Psoas muscle (tissue), 8 donors: ENCODE results near the gene ACY1. TPM values are rescaled to one million over a fixed set of nuclear protein-coding genes. Genes with fewer than 3 reads are reported as not detected.
"Not testable (repeated sequence)": the region's sequence is repeated elsewhere in the genome, so short reads cannot be mapped to it uniquely, and the experiment has no call there.

Experiments used
- ATAC-seq, 4 donors: fragments of 200-7000 bp; cut with Tn5 transposase; one replicate each; pipeline ENCODE4 v1.9.1; 2020; ENCODE audit warnings: moderate library complexity in 3 of 4, mild to moderate bottlenecking in 2 of 4
- DNase-seq, 2 donors: peaks; one replicate each; pipeline ENCODE4 v3.0.0-alpha.2; 2020
- H3K27ac ChIP-seq: fragments of 200-600 bp; one replicate; pipeline ENCODE4 v1.8.0; 2022
- H3K27me3 ChIP-seq, 3 donors: fragments of 200-600 bp in 1 of 3; one replicate each; pipeline versions ENCODE4 v1.6.1 to v1.8.0; 2013 to 2022; ENCODE audit warnings: low read length in 2 of 3, mild to moderate bottlenecking in 2 of 3, moderate library complexity in 1 of 3; ENCODE audit not compliant: insufficient read depth in 3 of 3
- H3K36me3 ChIP-seq, 2 donors: fragments of 200-600 bp in 1 of 2; one replicate each; pipeline versions ENCODE4 v1.6.1 to v1.8.0; 2013 to 2022; ENCODE audit warnings: low read depth in 1 of 2, mild to moderate bottlenecking in 1 of 2, moderate library complexity in 1 of 2; ENCODE audit not compliant: insufficient read depth in 1 of 2
- H3K4me1 ChIP-seq: fragments of 200-600 bp; one replicate; pipeline ENCODE4 v1.8.0; 2022
- H3K4me3 ChIP-seq: fragments of 200-600 bp; one replicate; pipeline ENCODE4 v1.8.0; 2022; ENCODE audit warnings: mild to moderate bottlenecking
- H3K9me3 ChIP-seq: fragments of 200-600 bp; one replicate; pipeline ENCODE4 v1.8.0; 2022
- WGBS, 3 donors: extraction: QIAGEN DNeasy Blood & Tissue Kit; methylation state at CpG; one replicate each; pipeline versions ENCODE4 v1.1.6 to v1.1.7; 2013; 5-methylcytosine and 5-hydroxymethylcytosine counted together
- intact Hi-C, 2 donors: fragments of 100-400 bp; cut with DNase I; formaldehyde crosslinking; loops; one replicate each; pipeline versions ENCODE4 v1.11.0 to v1.14.2; 2022
- polyA plus RNA-seq, 3 donors: library from polyadenylated mRNA; stranded (reverse); fragments of 200-250 nt; gene quantifications; one replicate each; pipeline ENCODE4 v1.2.3, GENCODE V29; 2013
- total RNA-seq, 4 donors: library from RNA; stranded (reverse); fragmentation: NEBNext Ultra II Directional in 2 of 4; extraction: Animal tissue kit (Norgen Biotek cat#: 25700) in 2 of 4; gene quantifications; one replicate each; pipeline versions ENCODE4 v1.2.1 to v1.2.4, GENCODE V29; 2021 to 2023
- TF ChIP-seq, protein P1 (sequence below): fragments of 200-600 bp; IDR thresholded peaks from one replicate; pipeline ENCODE4 v1.8.0; 2022; ENCODE audit warnings: antibody characterized with exemption
- donor health status: healthy with polysubstance abuse.
- donor health status: DM: no; HTN: no; CAD: no; lungs with moderate emphysema.
- donor health status: Bipolar disorder and iron deficiency.
- donor health status: healthy.
- donor health status: DM: yes; HTN: yes; CAD: no.
- donor health status: DM: no; HTN: no; CAD: no.
- donor health status: DM: no; HTN: no; CAD: no.
- donor health status: DM: yes; HTN: yes; CAD: no.

ACY1 gene
- total and polyA plus RNA-seq, 7 donors: 19.9 to 59.3 (median 37.6) TPM

DNA sequence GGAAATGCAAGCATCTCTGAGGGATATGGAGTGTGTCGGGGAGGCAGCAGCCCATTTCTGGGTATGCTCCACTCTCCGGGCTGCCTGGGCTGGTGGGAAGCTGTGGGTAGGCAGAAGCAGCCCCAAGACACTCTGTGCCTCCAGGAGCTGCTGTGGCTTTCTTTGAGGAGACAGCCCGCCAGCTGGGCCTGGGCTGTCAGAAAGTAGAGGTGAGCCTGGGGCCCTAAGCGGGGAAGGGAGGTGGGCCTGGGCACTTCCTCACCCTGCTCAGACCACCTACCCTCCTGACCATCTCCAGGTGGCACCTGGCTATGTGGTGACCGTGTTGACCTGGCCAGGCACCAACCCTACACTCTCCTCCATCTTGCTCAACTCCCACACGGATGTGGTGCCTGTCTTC is 1.7 kb downstream of the ACY1 start:
- peak overlapping the region; percentile 96 for H3K27ac ChIP-seq
- intact Hi-C loops: no loop called here
- ATAC-seq: no peak
- H3K4me1 ChIP-seq: peaks cover 20% of the 10 kb centered on the region
- peaks cover 0 to 9% of the 10 kb centered on the region in 2 donors for H3K36me3 ChIP-seq
- H3K4me3 ChIP-seq: no peak overlapping the region
- 77 to 90% (median 81%) methylated on average over 6 of the region's 6 CpGs for WGBS, 3 donors
- TF ChIP-seq, protein P1, sequence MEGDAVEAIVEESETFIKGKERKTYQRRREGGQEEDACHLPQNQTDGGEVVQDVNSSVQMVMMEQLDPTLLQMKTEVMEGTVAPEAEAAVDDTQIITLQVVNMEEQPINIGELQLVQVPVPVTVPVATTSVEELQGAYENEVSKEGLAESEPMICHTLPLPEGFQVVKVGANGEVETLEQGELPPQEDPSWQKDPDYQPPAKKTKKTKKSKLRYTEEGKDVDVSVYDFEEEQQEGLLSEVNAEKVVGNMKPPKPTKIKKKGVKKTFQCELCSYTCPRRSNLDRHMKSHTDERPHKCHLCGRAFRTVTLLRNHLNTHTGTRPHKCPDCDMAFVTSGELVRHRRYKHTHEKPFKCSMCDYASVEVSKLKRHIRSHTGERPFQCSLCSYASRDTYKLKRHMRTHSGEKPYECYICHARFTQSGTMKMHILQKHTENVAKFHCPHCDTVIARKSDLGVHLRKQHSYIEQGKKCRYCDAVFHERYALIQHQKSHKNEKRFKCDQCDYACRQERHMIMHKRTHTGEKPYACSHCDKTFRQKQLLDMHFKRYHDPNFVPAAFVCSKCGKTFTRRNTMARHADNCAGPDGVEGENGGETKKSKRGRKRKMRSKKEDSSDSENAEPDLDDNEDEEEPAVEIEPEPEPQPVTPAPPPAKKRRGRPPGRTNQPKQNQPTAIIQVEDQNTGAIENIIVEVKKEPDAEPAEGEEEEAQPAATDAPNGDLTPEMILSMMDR: no peak
- H3K9me3 ChIP-seq: no peaks in the 10 kb centered on the region
- no peak for DNase-seq
- no peaks in the 10 kb centered on the region for H3K27me3 ChIP-seq

GRCh38 chr3:51986010-51986947 is 2.9 kb downstream of the ACY1 start:
- no peak overlapping the region for H3K27ac ChIP-seq
- no peaks in the 10 kb centered on the region for H3K9me3 ChIP-seq
- WGBS, 3 donors: 83 to 87% (median 85%) methylated on average over 12 of the region's 12 CpGs
- no peak for ATAC-seq
- peaks cover 0 to 11% of the 10 kb centered on the region in 2 donors for H3K36me3 ChIP-seq
- H3K4me3 ChIP-seq: no peak overlapping the region
- TF ChIP-seq, protein P1: no peak
- intact Hi-C loops: no loop called here
- H3K27me3 ChIP-seq: no peaks in the 10 kb centered on the region
- peaks cover 20% of the 10 kb centered on the region for H3K4me1 ChIP-seq
- no peak for DNase-seq

DNA sequence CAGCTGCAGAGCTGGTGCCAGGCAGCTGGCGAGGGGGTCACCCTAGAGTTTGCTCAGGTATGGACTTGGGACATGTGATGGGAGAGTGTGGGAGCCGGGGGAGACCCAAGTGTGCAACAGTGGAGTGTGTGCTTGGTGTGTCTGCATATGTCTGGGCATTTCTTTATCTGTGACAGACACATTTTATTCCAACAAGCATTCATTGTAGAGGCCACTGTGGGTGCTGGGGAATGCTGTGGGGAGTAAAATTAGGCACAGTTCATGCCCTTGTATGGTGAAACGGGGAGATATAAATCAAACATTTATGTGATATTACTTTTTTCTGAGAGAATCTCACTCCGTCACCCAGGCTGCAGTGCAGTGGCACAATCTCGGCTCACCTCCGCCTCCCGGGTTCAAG is 4.2 kb downstream of the ACY1 start:
- Histone ChIP-seq H3K4me3 (no peak overlapping the region), H3K9me3 (no peaks in the 10 kb centered on the region), H3K27me3 (no peaks in the 10 kb centered on the region), H3K27ac (no peak overlapping the region), H3K4me1 (peaks cover 14% of the 10 kb centered on the region), H3K36me3 (peaks cover 0 to 24% of the 10 kb centered on the region in 2 donors)
- 84 to 88% (median 85%) methylated on average over 7 of the region's 7 CpGs for WGBS, 3 donors
- no peak for DNase-seq
- intact Hi-C loops: no loop called here
- no peak for ATAC-seq
- TF ChIP-seq, protein P1: no peak

DNA sequence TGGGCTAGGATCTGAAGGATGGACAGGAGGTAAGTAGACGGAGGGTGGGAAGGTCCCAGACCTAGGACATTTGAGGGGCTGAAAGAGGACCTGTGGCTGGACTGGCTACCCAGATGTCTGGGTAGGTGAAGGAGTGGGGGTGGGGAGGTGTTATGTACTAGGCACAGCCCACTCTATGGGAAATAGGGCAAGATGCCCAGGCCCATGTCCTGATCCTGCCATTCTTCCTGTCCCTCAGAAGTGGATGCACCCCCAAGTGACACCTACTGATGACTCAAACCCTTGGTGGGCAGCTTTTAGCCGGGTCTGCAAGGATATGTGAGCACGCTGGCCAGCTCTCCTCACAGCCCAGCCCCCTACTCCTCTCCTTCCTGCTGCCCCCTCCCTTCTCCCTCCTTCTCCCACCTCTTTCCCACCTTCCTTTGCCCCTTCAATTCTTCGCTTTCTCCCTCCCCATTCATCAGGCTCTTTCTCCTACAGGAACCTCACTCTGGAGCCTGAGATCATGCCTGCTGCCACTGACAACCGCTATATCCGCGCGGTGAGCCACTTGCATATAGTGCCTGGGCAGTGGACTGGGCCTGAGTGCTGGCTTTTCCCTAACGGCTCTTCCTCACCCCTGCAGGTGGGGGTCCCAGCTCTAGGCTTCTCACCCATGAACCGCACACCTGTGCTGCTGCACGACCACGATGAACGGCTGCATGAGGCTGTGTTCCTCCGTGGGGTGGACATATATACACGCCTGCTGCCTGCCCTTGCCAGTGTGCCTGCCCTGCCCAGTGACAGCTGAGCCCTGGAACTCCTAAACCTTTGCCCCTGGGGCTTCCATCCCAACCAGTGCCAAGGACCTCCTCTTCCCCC is 5.2 kb downstream of the ACY1 start:
- DNase-seq: no peak

DNA sequence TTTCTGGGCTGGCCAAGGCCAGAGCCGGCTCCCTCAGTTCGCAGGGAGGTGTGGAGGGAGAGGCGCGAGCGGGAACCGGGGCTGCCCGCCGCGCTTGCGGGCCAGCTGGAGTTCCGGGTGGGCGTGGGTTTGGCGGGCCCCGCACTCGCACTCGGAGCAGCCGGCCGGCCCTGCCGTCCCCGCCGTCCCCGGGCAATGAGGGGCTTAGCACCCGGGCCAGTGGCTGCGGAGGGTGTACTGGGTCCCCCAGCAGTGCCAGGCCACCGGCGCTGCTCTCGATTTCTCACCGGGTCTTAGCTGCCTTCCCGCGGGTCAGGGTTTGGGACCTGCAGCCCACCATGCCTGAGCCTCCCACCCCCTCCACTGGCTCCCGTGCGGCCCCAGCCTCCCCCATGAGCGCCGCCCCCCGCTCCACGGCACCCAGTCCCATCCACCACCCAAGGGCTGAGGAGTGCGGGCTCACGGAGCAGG is 7.2 kb downstream of the ACY1 start:
- H3K9me3 ChIP-seq, H3K27me3 ChIP-seq, intact Hi-C loops, H3K27ac ChIP-seq, H3K4me3 ChIP-seq, ATAC-seq: not testable (repeated sequence)
- 74 to 79% (median 78%) methylated on average over 26 to 38 of the region's 38 CpGs for WGBS, 3 donors
- Histone ChIP-seq H3K36me3 (peaks cover 10 to 49% of the 10 kb centered on the region in 2 donors), H3K4me1 (peaks cover 28% of the 10 kb centered on the region)
- peak; percentile 19 to 50 for DNase-seq

More for the DNA sequence above, 5.2 kb downstream of the ACY1 start:
- H3K9me3 ChIP-seq: no peaks in the 10 kb centered on the region
- peaks cover 0 to 32% of the 10 kb centered on the region in 2 donors for H3K36me3 ChIP-seq
- H3K27ac ChIP-seq: no peak overlapping the region
- H3K27me3 ChIP-seq: no peaks in the 10 kb centered on the region
- WGBS, 3 donors: 66 to 73% (median 67%) methylated on average over 15 of the region's 15 CpGs
- intact Hi-C loops: no loop called here
- TF ChIP-seq, protein P1: no peak
- no peak for ATAC-seq
- H3K4me3 ChIP-seq: no peak overlapping the region
- H3K4me1 ChIP-seq: peaks cover 22% of the 10 kb centered on the region
